NCI-H1436 (cell line): ENCODE results near the gene ETF1.
"Not testable (repeated sequence)": the region's sequence is repeated elsewhere in the genome, so short reads cannot be mapped to it uniquely, and the experiment has no call there.

ENCODE experiments used
- DNase-seq: peaks from one replicate; lab custom pipeline; 2025; lab: John Stamatoyannopoulos, UW

Gene ETF1

DNA sequence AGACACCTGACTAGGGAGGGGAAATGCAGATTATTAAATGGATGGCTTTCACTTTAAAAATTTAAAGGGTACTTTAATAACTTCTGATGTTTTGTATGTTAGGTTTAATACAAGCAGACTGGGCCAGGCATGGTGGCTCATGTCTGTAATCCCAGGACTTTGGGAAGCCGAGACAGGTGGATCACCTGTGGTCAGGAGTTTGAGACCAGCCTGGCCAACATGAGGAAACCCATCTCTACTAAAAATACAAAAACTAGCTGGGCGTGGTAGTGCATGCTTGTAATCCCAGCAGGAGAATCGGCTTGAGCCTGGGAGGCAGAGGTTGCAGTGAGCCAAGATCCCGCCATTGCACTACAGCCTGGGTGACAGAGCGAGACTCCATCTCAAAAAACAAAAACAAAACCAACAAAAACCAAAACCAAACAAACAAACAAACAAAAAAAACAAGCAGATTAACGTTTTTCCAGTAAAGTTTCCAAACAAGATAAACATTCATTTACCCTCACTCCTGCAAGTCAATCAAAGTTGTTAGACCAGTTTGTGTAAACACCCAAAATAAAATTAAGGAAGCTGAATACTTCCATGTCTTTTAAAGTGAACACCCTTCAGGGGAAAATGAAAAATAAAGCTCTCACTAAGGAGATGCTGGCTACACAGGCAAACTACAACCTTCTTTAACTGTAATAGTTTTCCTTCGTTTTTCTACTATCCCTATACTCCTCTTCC lies 14.1 kb downstream of the ETF1 start:
- no peak for DNase-seq

DNA sequence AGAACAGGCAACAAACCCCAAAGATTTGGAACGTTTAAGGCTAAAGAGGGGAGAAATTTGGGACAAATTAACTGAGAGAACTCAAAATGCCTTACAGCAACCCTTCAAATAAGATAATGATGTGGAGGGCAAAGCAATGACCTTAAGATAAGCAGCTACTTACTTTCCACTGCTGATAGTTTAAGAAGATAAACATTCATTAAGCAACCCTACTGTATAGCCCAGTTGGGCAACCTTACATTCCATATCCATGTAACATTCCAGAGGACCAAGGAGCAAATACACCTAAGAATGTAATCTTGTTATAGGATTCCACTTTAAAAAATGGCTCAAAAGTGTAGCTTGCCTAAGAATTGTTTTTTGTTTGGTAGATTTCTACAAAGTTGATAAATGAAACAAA lies 14.8 kb downstream of the ETF1 start:
- DNase-seq = no peak

DNA sequence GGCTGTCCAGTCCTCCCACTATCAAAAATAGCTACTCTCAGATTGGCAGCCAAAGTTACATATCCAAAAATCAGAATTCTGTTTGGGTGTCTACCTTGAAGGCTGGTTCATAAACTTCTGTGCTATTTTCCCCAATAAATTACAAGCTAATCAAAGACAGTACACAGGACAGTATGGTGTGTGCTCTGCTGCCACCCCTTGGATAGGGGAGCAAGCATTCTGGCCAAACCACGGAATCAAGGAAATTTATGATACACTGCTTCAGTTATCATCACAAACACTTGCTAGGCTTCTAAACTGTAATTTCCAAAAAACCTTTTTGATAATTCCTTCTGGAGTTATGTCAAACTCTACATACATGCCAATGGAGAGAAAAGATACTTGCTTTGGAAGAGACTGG lies 15.9 kb downstream of the ETF1 start:
- DNase-seq = no peak

DNA sequence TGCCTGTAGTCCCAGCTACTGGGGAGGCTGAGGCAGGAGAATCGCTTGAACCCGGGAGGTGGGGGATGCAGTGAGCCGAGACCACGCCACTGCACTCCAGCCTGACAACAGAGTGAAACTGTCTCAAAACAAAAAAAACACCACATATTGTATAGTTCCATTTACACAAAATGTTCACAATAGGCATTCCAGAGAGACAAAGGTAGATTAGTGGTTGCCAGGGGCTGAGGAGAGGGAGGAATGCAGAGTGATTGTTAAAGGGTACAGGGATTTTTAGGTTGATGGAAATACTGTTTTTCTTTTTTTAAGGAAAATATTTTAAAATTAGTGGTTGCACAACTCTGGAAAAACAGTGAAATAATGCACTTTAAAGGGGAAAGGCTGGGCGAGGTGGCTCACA lies 19.6 kb downstream of the ETF1 start:
- DNase-seq = no peak

DNA sequence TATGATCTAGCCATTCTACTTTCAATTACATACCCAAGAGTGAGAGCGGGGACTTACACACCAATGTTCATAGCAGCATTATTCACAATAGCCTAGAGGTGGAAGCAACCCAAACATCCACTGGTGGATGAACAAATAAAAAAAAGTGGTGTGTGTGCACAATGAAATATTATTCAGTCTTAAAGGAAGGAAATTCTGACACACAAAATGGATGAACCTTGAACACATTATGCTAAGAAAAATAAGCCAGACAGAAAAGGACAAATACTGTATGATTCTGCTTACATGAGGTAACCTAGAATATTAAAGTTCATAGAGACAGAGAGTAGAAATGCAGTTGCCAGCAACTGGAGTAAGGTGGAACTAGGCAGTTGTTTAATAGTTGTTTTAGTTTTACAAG lies 22.1 kb downstream of the ETF1 start:
- no peak for DNase-seq

DNA sequence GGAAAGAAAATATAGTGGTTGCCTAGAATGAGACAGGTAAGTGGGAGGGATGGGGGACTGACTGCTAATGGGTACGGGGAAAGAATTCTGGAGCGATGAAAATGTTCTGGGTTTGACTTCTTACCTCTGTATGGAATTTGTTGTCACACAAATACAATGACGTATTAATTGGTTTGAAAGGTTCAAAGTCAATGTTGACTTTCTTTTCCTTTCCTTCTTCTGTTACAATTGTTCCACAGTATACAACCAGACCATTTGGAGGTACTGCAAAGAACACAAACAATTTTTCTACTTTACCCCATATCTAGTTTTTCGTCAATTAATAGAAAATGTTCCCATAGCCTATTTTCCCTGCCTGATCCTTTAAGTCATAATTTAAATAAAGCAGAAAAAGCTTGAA lies 25.6 kb downstream of the ETF1 start:
- no peak for DNase-seq

DNA sequence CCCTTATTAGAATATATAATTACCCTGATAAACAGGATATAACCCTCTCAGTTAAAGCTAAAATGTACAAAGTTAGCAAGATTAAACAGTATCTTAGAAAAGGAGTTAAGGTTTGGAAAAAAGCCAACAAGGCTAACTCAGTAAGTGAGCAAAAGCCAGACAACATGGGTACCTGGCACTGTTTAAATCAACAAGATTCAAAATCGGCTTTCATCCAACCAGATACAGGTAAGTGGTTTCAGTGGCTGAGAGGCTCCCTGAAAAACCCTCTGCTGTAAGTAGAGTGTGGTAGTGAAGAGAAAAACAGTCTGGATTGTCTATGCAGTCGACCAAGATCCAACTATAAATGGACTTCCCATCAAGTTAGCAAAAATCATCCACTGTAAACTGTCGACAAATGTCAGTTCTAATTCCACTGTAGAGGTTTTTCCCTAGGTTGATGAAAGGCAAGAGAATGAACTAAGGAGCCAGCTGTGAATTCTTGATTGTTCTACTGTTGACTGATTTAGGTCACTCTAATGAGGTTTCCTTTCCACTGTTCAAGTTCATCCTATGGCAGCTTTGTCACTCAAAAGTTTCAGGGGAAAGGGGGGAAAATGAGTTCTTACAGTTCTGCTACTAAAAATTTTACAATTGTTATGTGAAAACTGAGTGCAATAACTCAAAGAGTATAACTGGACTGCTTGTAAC lies 27.3 kb downstream of the ETF1 start:
- no peak for DNase-seq

DNA sequence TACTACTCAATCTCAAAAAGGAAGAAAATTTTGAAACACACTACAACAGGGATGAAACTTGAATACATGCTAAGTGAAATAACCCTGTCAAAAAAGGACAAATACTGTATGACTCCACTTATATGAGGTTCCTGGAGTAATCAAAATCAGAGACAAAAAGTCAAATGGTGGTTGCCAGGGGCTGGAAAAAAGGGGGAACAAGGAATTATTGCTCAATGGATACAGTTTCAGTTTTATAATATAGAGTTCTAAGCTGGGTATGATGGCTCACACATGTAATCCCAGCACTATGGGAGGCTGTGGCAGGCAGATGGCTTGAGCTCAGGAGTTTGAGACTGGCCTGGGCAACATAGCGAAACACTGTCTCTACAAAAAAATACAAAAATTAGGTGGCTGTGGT lies 29.0 kb downstream of the ETF1 start:
- no peak for DNase-seq

DNA sequence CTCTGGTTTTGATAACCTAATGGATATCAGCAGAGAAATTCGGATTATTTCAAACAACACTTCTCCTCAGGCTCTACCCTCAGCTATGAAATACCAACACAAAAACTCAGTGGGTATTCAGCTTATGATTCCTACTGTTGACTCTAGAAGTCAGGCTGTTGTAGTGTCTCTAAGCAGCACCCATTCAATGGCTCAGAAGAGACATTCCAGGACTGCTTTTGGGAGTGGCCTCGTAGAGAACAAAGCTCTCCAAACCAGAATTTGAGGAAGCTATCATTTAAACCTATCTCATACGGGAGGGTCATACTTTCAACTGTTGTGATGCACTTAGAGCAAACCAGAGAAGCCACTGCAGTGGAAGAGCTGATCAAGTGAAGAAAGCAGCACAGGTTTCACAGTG lies 34.1 kb downstream of the ETF1 start:
- DNase-seq = no peak

DNA sequence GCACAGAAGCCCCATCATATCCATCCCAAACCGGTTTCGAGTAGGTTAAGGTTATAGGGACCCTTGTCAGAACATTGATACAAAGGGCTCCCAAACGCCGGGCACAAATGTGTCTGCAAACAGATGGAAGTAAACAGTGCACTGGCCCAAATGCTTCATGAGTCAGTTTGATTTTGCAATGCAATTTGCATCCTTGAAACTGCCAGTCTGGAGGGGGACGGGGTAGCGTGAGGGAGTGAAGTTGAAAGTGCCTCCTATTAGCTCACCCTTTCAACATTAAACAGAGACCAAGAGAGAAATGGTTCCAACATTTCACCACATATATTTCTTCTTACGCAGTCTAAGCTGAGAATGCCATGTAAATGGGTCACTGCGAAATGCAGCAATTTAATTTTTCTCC lies 35.6 kb downstream of the ETF1 start:
- not testable (repeated sequence) for DNase-seq

DNA sequence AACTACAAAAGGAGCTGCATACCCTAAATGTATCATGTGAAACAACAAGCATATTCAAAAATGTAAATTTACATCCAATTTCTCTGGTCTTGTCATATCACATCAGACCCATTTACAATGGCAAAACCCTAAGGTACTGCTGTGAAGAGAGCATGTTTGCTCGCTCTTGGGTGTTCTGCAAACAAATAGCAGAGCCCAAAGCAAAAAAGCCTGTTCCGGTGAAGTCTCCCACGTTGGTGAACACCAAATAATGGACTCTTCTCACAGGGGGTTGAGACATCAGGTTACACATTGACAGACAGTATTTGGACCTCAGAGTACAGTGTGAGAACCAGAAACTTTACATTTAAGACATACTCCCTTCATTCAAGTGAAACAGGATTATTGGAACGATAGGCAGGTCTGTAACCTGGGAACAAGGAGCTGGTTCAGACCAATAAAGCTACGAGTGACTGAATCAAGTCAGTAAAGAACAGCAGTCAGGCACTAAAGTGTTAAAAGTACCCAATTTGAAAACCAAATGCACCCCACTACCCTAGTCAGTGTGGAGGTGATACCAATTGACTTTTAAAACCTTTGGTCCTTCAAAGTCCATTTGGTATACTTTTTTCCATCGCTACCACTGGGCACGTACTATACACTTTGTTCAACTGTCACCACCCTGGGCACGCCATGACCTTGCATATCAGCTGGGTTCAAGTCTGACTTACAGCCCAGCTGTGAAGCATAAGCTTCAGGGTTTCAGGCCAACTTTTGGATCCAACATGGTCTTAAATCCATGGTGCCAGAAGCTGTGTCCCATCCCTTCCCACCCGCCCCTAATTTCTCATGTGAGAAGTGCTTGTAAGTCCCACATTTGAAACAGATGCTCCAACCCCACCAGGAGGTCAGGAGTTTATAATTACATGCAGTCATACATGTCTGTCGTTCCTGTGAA lies 36.4 kb downstream of the ETF1 start:
- DNase-seq = no peak

DNA sequence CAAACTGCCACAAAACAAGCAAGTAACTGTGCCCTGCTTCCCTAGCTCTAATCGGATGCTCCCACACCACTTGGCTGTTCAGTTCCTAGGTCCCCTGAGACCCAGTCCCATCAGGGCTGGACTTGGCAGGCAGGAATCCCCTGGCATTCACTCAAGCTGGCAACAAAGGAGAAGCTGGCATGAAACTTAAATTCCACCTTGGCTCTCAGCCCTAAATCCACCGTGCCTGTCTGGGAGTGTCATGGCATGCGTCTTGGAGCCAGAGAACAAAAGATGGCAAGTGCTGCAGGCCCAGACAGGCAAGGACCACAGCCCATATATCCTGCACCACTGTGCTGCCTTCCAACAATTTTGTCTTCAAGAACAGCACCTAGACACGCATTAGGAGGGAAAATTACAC lies 38.2 kb downstream of the ETF1 start:
- DNase-seq = no peak

DNA sequence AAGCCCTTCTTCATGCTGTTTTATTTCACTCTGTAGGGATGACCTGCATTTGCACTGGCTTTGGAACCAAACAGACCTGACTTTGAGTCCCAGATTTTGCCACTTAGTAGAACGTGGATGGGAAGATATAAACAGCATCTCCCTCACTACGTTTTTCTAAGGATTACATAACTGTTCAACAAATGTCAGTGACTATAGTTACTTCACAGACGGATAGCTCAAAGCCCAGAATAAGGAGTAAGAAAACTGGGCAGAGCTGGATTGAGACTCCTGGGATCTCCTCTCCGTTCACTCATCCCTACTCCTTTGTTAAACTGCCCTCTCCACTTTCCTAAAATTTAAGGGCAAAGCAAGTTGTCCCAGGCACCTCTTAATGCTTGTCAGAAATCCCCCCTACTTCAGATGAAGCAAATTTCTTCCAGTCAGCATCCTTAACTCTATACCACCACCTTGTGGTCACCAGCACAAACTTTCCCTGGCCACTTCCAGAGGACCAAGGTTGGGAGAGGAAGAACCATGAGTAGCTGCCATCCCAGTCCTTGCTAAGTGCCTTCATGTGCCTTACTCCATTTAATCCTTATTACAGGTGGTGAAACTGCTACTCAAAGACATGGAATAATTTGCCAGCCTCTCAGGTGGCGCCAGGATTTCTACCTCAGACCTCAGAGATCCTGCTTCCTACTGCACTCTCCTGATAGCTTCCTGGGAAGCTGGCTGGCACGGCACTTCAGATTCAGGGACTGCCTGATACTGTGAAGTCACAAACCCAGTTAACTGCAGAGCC lies 39.4 kb downstream of the ETF1 start:
- DNase-seq = peak; percentile 43

DNA sequence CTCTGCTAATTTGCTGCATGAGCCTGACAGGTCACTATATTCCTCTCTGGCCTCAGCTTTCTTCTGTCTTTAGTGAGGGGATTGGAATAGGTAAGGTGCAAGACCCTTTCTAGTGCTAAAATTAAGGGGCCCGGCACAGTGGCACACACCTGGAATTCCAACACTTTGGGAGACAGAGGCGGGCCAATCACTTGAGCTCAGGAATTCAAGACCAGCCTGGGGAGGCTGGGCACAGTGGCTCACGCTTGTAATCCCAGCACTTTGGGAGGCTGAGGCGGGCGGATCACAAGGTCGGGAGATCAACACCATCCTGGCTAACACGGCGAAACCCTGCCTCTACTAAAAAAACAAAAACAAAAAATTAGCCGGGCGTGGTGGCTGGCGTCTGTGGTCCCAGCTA lies 40.5 kb downstream of the ETF1 start:
- no peak for DNase-seq

DNA sequence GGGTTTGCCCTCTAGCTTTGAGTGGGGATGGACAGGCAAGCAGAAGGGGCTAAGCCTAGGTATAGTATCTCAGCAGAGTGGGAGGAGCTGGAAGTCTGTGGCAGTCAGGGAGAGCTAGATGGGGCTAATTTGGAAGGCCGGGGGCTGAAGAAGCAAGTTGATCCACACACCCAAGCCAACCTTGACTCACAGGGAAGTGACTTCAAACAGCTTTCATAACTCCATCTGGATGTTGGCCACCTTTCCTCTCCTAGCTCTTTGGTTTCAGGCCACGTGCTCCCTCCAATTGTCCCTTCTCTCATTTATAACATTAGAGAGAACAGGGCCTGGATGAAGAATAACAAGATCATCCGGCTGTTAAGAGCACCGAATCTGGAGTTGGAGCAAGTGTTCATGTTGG lies 40.9 kb downstream of the ETF1 start:
- no peak for DNase-seq

DNA sequence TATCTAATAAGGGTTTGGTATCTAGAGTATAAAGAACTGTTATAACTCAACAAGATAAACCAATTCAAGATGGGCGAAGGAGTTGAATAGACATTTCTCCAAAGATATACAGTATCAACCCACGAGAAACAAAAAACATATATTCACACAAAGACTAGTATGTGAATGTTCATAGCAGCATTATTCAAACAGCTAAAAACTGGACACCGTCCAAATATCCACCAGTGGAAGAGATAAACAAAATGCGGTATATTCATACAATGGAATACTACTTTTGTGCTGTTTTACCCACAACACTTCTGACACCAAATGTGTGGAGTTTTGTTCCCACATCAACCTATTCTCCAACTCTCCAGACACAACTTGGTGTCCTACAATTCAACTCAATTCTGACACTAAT lies 44.7 kb downstream of the ETF1 start:
- no peak for DNase-seq

DNA sequence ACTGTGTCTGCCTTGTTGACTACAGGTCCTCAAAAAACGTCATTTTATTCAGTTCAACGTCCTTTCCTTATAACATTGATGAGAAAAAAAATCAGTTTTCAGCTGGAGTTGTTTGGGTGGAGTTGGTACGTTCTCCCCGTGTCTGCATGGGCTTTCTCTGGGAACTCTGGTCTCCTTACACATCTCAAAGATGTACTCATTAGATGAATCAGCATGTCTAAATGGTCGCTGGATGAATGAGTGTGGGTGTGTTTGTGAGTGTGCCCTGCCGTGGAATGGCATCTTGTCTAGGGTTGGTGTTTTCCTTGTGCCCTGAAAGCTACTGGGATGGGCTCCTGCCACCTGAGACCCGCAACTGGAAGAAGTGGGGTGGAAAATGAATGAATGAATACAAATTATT lies 47.7 kb downstream of the ETF1 start:
- no peak for DNase-seq

DNA sequence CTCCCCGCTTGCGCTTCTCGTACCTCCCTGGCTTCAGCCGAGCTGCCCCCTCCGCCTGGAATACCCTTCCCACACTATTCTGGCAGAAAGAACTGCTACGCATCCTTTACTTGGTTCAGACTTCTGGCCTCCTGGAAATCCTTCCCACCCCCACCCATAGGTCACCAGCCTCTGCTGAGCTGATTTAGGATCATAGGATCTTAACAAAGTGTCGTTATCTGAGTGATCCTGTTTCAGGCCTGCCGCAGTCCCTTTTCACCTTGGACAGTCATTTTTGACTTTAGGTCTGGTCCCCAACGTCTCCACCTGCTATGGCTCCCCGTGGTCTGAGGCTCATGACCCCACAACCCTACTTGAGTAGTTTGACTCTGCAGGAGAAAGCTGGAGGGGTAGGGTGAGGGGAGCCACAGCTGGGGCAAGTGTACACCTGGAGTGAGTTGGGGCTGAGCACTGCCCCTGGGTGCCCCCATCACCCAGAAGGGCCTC lies 50.4 kb downstream of the ETF1 start:
- no peak for DNase-seq

DNA sequence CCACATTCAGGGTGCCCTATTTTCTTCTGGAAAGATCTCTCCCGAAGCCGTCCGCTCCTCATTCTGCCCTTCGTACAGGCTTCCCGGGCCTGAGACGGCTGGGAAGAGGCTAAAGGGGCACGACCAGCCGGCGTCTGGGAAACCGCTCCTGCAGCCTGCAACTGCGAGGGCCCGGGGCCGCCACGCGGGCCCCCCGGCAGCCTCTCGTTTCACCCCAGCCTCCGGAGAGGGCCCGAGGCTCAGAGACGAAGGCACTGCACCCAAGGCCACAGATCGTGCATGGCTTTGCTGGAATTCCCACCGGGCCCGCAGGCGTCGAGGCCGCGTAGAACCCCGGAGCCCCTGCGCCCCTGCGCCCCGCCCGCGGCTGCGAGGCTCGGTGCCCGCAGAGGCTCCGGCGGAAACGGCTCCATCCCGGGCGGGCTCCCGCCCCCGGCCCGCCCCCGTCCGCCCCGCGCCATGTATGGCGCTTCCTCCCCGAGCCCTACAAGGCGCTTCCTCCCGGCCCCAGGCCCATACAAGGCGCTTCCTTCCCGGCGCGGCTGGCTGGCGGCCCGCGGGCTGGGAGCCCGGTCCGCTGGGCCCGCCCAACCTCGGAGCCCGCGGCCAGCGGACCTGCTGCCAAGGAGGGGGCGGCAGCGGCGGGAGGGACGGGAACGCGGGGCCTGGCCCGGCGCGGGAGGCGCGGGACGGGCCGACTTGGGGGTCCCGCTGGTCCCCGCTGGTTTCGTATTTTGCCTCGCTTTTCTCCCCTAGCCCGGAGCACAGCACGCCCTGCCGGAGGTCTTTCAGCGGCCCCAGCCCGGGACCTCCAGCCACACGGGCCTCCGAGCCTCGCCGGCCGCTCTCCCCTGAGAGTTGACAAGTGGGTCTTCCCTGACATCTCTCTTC lies 51.1 kb downstream of the ETF1 start:
- peak; percentile 56 for DNase-seq

DNA sequence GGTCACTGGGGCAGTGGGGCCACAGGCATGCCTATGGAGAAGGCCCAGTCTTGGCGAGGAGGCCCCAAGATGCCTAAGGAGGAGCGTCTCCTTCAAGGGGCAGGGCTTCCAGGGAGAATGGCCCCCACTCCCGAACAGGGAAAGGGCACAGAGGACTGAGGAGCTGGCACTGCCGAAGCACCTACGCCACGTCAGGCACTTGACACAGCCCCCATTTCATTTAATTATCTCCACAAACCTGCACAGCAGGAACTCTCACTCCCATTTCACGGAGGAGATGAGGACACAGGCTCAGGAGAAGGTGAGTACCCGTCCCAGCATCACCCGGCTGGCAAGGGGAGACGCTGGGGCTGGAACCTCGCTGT lies 51.8 kb downstream of the ETF1 start:
- DNase-seq = no peak
